HG03039 (cell line): Measurements from ENCODE around the gene TCF25.
"Not testable (repeated sequence)": the region's sequence is repeated elsewhere in the genome, so short reads cannot be mapped to it uniquely, and the experiment has no call there.

Experiments
- ATAC-seq: cut with Tn5 transposase; IDR thresholded peaks from one replicate; pipeline ENCODE4 v1.9.1; 2021; ENCODE audit warnings: mild to moderate bottlenecking, moderate library complexity; ENCODE audit not compliant: unreplicated experiment

TCF25 gene

DNA sequence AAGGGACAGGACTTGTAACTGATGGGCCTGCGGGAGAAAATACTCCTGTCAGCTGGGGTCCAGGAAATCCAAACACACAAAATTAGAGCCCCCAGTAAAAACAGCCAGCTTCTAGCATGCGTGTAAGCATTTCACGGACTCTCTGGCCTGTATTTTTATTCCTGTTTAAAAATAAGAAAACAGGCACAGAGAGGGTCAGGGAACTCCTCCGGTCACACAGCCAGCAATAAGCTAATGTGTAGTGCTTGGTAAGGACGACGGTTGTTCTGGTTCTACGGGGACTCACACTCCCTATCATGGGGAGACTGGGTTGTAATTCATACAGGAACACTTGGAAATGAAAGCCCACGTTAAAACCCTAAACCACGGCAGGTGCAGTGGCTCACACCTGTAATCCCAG lies 1.5 kb upstream of the TCF25 start:
- ATAC-seq: no peak

DNA sequence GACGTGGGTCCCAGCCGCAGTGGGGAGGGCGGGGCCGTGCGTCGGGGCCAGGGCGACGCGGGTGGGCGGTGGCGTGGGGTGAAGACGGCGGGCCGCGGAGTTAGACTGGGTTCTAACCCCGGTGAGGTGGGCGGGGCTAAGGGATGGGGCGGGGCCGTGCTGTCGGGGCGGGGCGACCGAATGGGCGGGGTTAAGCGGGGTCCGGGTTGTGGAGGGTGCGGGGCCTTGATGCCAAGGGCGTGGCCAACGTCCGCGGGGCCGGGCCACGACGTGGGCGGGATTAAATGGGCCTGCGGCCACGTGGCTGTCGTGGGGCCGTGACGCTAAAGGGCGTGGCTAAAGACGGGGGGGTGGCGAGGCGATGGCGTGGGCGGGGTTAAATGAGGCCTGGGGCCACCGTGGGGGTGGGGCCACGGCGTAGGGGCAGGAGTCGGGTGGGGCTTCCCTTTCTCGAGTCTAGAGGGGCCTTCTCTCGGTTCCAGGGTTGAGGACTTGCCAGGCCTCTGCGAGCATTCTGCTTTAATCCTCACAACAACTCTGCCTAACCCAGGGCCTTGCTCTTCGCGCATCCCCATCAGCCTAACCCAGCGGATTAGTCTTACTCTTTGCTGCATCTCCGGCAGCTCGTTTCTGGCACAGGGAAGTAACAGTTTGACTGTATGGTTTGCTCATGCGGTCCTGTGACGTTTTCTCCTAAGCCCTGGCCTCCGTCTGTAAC lies 739 bp downstream of the TCF25 start:
- ATAC-seq: peak; percentile 60

DNA sequence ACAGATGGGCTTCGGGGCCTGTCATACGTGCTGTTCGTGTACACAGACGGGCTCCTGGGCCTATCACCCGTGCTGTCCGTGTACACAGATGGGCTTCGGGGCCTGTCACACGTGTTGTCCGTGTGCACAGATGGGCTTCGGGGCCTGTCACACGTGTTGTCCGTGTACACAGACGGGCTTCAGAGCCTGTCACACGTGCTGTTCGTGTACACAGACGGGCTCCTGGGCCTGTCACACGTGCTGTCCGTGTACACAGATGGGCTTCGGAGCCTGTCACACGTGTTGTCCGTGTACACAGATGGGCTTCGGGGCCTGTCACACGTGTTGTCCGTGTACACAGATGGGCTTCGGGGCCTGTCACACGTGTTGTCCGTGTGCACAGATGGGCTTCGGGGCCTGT lies 5.7 kb downstream of the TCF25 start:
- not testable (repeated sequence) for ATAC-seq

DNA sequence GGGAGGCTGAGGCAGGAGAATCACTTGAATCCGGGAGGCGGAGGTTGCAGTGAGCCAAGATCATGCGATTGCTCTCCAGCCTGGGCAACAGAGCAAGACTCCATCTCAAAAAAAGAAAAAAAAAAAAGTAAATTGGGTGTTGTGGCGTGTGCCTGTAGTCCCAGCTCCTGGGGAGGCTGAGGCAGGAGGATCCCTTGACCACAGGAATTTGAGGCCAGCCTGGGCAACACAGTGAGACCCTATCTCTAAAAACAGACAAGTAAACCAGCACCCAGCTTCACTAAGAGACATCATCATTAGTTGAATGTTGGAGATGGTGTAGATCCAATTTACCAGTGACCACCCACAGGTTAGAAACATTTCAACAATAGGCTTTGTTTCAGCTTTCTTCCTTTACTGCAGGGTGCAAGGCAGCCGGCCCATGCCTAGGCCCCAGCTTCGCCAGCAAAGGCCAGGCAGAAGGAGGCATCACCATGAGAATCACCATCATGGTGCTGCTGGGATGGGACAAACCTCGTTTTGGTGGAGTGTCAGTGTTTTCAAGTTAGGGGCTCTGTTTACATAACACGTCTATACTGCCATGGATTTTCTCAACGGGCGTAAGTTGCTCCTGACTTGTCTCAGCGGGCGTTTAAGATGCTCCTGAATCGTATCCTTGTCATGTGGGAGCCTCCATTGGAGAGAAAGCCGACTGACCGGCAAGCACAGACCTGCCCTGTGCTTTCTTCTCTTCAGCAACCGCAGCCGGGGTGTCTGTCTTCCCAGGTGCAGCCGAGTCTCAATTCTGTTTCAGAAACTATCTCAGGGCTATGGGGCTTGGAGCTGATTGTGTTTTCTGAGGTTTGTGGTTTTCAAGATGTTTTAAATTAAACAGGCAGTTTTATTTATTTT lies 7.3 kb downstream of the TCF25 start:
- no peak for ATAC-seq

DNA sequence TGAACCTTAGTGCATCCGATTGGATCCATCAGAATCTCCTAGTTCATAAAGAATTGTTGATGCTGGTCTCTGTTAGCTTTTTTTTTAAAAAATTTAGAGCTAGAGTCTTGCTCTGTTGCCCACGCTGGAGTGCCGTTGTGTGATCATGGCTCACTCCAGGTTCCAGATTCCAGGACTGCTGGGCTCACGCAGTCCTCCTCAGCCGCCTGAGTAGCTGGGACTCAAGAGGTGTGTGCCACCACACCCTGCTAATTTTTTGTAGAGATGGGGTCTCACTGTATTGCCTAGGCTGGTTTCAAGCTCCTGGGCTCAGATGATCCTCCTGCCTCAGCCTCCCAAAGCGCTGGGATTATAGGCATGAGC lies 8.0 kb downstream of the TCF25 start:
- ATAC-seq: no peak

DNA sequence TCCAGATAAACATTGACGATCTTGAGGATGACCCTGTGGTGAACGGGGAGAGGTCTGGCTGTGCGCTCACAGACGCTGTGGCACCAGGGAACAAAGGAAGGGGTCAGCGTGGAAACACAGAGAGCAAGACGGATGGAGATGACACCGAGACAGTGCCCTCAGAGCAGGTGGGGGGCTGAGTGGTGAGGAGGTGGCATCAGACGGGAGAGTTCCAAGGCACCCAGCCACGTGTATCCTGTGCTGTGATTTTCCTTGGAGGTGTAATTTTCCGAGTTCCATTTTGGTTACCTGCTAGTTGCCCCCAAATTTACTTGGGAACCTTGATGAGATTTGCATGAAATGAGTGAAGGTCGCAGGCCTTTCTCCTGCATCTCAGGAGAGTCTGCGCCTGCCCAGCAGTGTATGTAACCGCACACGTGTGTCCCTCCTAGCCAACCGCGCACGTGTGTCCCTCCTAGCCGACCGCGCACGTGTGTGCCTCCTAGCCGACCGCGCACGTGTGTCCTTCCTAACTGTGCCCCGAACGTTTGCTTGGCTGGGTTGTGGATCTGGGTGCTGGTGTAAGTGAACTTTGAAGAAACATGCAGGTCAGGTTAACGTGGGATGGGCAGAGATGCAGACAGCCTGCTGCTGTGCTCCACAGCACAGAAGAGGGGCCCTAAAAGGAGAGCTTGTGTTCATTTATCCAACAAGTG lies 10.1 kb downstream of the TCF25 start:
- no peak for ATAC-seq

DNA sequence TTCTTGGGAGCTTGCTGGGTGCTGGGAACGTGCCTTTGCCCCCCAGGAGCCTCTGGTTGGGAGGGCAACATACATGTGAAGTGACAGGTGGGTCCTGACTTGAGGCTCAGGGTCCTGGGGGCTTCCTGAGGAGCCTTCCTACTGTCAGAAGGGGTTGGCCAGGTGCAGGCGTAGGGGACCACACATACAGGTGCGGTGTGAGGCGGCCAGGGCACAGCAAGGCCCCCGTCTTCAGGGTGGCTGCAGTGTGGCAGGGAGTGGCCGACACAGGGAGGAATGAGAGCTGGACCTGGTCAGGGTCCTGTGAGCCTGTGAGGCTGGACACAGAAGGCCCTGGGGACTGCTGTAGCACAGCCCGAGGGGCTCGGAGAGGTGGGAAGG lies 10.6 kb downstream of the TCF25 start:
- ATAC-seq: no peak

DNA sequence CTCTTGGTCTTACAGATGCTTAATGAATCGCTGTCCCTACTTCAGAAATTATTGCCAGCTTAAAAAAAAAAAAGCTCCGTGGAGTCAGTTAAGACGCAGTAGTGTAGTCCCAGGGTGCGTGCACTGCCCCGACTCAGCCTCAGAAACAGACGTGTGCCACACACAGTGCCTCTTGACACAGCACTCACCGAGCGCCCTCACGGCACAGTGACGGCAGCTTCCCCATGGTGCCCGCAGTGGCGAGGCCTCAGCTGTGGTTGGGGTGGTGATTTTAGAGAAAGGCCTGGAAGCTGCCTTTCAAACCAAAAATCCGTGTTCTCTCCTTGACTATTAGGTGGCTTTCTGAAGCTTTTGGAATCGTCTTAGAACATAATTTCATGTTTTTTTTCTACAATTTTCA lies 13.9 kb downstream of the TCF25 start:
- no peak for ATAC-seq

DNA sequence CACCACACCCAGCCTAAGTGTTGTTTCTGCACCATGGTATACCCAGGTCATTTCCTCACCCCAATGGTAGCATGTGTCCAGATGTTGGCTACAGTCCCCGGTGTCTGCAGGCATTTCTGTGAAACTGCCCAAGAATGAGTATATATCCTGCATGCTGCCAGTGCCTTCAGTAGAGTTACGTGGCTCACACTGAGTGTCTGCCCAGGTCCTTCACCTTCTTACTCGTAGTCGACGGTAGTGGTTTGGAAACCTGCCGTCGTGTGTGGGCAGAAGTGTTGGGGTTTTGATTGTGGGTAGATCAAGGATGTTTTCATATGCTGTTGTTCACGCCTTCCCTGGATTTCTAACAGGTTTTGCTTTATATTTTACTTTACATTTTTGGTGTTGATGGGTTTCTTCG lies 16.8 kb downstream of the TCF25 start:
- no peak for ATAC-seq

DNA sequence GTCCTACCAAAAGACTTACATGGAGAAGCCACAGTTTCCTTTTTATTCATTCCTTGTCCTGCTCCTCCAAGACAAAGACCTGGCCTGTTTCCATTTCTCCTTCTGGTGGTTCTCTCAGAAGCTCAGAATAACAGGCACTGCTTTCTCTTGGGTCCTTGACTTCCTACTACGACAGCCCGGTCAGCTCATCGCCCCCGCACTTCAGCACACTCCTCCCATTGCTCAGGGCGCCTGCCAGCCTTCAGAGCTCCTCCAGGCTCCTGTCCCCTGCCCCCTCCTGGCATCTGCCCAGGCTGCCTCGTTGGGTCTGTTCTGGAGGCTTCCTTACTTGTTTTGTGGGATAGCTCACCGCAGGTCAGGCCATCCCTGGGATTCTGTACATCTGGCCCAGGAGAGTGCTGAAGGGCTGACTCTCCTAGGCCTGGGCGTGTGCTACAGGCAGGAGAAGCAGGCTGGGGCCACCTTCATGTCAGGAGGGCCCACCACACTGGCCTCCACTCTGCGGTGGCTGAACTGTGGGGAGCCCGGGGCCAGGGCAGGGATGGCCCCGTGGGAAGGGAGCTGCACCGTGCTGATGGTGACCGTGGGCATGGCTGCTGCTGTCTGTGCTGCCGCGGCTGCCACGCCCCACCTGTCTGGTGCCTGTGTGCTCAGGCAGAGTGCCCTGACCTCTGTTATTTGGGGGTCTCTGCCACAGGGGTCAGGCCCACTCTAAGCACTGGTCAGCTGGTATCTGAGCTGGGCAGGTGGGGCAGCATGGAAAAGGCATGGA lies 17.7 kb downstream of the TCF25 start:
- ATAC-seq: no peak

DNA sequence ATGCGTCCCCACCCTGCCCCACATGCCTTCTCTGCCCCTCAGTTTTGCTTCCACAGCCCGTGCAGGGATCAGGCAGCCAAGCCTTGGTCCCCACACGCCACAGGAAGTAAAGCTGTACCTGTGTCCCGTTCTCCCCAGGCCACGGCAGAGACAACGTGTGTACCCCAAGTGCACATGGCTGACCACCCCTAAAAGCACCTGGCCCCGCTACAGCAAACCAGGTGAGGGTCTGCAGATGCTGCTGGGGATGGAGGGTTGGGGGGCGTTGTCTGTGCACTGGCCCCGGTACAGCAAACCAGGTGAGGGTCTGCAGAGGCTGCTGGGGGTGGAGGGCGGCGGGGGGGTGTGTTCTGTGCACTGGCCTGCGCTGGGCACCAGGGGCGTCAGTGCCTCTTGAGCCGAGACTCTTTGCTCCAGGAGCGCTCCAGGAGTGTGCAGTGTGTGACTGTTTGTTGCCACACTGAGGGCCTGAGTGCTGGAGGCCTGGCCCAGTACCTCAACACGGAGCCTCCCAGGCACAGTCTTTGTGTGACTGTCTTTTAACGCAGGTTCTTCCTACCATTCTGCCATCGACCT lies 18.8 kb downstream of the TCF25 start:
- no peak for ATAC-seq

DNA sequence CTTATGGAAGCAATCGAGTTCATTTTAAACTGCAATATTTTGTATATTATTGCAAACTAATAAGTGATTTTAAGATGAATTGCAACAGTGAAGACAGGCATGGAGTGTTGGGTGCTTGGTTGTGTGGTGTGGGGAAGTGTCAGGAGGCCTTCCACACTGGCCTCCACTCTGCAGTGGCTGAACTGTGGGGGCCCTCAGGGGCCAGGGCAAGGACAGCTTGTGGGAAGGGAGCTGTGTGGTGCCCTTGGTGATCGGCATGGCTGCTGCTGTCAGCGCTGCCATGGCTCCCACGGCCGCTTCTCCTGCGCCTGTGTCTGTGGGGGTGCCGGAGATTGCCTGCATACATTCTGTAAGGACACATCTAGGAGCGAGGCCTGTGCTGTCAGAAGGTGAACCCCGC lies 19.2 kb downstream of the TCF25 start:
- ATAC-seq: no peak

DNA sequence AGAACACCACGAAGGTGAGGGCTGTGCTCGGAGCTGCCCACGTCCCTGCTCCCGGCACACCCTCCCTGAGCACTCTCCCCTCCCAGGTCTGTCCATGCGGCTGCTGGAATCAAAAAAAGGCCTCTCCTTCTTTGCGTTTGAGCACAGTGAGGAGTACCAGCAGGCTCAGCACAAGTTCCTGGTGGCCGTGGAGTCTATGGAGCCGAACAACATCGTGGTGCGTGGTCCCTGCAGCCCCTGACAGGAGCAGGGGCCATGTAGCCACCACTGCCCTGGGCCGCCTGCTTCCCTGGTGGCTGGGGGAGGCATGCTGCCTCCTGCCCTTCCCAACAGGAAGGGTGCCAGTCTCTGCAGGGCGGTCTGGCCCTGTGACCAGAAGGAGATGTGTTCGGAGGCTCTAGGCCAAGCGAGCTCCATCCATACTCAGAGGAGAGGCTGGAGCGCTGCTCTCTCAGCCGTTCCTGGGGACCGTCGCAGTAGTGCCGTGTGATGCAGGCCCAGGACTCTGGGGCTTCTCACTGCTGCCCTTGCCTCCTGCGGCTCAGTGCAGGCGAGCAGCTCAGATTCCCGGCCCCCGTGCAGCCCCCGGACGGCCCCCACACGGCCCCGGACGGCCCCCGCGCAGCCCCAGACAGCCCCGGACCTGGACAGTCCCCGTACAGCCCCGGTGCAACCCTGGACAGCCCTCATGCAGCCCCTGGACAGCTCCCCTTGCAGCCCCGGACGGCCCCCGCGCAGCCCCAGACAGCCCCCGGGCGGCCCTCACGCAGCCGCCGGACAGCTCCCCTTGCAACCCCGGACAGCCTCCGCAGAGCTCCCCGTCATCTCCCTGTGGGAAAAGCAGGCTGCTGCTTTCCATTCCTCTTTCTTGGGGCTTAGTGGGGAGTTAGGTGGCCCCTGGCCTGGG lies 20.5 kb downstream of the TCF25 start:
- no peak for ATAC-seq

DNA sequence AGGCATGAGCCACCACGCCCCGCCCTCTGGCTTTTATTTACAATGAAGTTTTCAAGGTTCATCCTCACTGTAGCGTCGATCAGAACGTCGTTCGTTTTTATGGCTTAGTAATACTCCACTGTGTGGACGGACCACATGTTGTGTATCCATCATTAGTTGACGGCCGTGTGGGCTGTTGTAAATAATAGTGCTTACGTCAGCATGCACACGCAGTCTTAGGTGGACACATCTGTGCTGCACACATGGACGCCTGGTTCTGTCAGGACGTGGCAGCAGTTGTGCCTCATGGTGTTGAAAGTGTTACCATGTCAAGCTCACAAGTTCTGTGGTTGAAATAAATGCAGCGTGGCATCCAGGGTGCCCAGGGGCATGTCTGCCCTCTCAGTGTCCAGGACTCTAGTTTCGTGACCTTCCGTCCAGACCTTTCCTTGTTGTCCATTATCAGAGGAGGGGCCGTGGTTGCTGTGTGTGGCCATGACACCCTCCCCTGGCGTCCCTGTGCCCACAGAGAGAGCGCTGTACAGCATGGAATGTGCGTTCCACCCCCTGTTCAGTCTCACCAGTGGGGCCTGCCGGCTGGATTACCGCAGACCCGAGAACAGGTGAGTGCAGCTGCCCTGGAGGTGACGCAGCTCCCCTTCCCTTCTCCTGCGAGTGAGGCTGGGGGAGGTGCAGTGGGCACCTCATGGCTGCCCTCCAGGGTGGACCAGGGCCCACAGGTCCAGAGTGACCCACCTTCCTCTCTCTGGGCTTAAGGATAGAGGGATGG lies 22.3 kb downstream of the TCF25 start:
- ATAC-seq: no peak

DNA sequence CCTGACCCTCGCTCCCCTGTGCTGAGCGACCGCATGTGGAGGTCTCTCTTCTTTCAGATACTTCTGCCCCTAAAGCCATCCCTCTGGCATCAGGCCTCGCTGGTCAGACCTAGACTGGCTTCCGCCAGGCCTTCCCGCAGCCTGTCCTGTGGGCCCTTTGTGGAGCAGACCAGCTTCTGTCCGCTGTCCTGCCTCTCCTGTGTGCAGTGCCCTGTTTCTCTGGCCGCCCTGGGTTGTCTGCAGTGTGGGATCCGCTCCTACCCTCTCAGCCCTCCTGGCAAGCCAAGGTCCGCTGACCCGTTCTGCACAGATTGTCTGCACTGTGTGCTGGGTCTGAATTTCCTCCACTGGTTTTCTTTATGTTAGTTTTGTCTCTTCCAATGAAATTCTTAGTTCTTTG lies 23.8 kb downstream of the TCF25 start:
- no peak for ATAC-seq

DNA sequence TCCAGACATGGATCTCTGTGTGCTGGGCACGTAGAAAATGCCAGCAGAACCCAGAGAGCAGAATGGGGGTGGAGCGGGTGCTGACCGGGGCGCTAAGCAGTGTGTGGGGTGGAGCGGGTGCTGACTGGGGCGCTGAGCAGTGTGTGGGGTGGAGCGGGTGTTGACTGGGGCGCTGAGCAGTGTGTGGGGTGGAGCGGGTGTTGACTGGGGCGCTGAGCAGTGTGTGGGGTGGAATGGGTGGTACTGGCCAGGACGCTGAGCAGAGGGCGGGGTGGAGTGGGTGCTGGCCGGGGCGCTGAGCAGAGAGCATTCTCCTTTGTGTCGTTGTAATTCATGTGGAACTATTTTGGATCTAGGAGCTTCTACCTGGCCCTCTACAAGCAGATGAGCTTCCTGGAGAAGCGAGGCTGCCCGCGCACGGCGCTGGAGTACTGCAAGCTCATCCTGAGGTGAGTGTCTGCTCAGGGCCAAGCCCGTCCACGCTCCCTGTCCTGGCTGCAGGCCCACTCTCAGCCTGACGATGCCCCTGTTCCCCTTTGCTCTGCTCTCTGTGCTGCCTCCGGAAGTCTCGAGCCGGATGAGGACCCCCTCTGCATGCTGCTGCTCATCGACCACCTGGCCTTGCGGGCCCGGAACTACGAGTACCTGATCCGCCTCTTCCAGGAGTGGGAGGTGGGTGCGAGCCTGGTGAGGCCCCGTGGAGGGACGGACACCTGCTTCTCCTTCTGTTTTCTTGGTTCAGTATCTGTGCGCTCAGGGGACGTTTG lies 25.0 kb downstream of the TCF25 start:
- no peak for ATAC-seq

DNA sequence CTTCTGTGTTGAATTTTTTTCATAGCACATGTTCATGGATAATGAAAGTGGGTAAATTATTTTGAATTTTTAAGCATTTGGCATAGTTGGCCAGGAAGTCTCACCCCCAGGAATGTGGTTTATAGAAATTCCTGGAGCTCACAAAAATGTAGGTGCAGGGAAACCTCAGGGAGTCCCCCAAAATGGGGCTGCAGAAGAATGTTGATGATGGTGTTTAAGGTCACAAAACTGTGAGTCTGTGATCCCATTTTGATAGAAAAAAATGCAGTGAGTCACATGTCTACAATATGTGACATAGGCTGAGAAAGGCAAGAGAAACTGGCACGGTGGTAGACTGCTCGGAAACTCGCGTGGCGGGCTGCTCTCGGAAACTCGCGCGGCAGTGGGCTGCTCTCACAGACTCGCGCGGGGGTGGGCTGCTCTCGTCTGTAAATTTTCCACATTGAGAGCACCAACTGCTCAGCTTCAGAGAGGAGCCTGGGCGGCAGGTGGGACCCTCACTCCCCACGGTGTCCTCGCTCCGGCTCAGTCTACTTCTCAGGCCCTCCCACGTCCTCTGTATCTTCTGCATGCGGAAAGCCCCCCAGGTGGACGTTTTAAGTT lies 26.6 kb downstream of the TCF25 start:
- ATAC-seq: no peak

DNA sequence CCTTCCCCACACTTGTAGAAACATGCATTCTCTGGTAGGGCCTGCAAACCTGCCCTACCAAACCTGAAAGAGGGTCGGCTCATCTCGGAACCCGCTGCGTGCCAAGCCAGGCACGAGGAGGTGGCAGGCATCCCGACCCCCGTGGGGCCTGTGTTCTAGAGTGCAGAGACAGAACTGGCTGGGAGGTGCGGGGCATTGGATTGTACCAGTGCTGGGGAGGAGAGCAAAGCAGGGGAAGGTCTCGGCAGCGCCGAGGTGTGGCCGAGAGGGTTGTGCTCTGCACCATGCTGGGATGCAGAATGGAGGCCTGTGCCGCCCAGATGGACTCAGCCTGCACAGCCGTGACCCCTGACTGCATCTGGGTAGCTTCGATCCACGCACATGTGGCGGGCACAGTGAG lies 27.5 kb downstream of the TCF25 start:
- no peak for ATAC-seq
